Measurements from ENCODE around the gene PXYLP1.
"Not testable (repeated sequence)": the region's sequence is repeated elsewhere in the genome, so short reads cannot be mapped to it uniquely, and the experiment has no call there.

PXYLP1 gene

GRCh38 chr3:141294301-141294700 lies 62.7 kb downstream of the PXYLP1 start:
- DNase-seq (ENCODE audit: low spot score) = no peak

GRCh38 chr3:141294848-141295247 lies 63.2 kb downstream of the PXYLP1 start:
- DNase-seq (ENCODE audit: low spot score) = no peak

GRCh38 chr3:141300426-141300825 lies 68.8 kb downstream of the PXYLP1 start:
- not testable (repeated sequence) for DNase-seq (ENCODE audit: low spot score)

GRCh38 chr3:141302364-141303141 lies 70.9 kb downstream of the PXYLP1 start:
- DNase-seq (ENCODE audit: low spot score) = no peak

- DNase-seq (ENCODE audit: low spot score) = peak; percentile 76
Observed at GRCh38 chr3:141303481-141304223, 72.0 kb downstream of the PXYLP1 start.

- no peak for DNase-seq (ENCODE audit: low spot score)
Observed at GRCh38 chr3:141305436-141305835, 73.8 kb downstream of the PXYLP1 start.

GRCh38 chr3:141306276-141306675 lies 74.7 kb downstream of the PXYLP1 start:
- no peak for DNase-seq (ENCODE audit: low spot score)

- no peak for DNase-seq (ENCODE audit: low spot score)
Observed at GRCh38 chr3:141306922-141307321, 75.3 kb downstream of the PXYLP1 start.

- DNase-seq (ENCODE audit: low spot score) = no peak
Observed at GRCh38 chr3:141307351-141308059, 75.9 kb downstream of the PXYLP1 start.

GRCh38 chr3:141308588-141309218 lies 77.1 kb downstream of the PXYLP1 start:
- peak; percentile 79 for DNase-seq (ENCODE audit: low spot score)

- DNase-seq (ENCODE audit: low spot score) = no peak
Observed at GRCh38 chr3:141311170-141311495, 79.5 kb downstream of the PXYLP1 start.

- DNase-seq (ENCODE audit: low spot score) = peak; percentile 97
Observed at GRCh38 chr3:141311496-141312353, 80.1 kb downstream of the PXYLP1 start.

GRCh38 chr3:141312354-141313092 lies 80.9 kb downstream of the PXYLP1 start:
- no peak for DNase-seq (ENCODE audit: low spot score)

- no peak for DNase-seq (ENCODE audit: low spot score)
Observed at GRCh38 chr3:141313093-141313683, 81.6 kb downstream of the PXYLP1 start.

GRCh38 chr3:141314415-141314814 lies 82.8 kb downstream of the PXYLP1 start:
- DNase-seq (ENCODE audit: low spot score) = not testable (repeated sequence)

GRCh38 chr3:141316851-141317250 lies 85.2 kb downstream of the PXYLP1 start:
- no peak for DNase-seq (ENCODE audit: low spot score)

GRCh38 chr3:141320399-141321108 lies 88.9 kb downstream of the PXYLP1 start:
- DNase-seq (ENCODE audit: low spot score) = no peak

- no peak for DNase-seq (ENCODE audit: low spot score)
Observed at GRCh38 chr3:141321109-141321497, 89.5 kb downstream of the PXYLP1 start.

GRCh38 chr3:141323936-141324704 lies 92.5 kb downstream of the PXYLP1 start:
- DNase-seq (ENCODE audit: low spot score) = no peak
